ENCODE results near the gene C1QTNF3.

DNA sequence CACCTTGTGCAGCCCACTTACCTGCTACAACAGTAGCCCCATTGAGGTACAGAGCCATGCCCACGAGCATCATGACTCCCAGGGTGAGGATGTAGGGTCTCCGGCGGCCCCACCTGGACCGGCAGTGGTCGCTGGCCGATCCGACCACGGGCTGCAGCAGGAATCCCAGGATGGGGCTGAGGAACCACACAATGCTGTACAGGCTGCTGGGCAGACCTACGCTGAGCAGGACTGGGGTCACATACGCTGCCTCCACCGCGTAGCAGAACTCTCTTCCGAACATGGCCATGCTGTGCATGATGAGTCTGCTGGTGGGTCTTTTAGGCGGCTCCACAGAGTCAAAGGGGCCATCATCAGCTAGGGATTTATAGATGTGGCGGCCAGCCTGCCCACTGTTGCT lies 58.8 kb downstream of the C1QTNF3 start:
- TF ChIP-seq JUN (IDR thresholded peaks at IDR 0.05; ENCODE audit: borderline replicate concordance, insufficient read depth, insufficient read length, low read depth) (no peak), FOS (IDR thresholded peaks at IDR 0.05; ENCODE audit: borderline replicate concordance, insufficient read depth, low read length) (no peak), POLR2A (IDR thresholded peaks at IDR 0.05; ENCODE audit: low read depth, low read length) (no peak), POLR2AphosphoS5 (IDR thresholded peaks at IDR 0.05; ENCODE audit: insufficient read depth, low read depth, low read length) (no peak), EZH2 (IDR thresholded peaks at IDR 0.05; ENCODE audit: borderline replicate concordance, low read depth, low read length, severe bottlenecking) (no peak), MYC (IDR thresholded peaks at IDR 0.05; ENCODE audit: low read depth, low read length) (no peak)
- TF ChIP-seq, protein P1, sequence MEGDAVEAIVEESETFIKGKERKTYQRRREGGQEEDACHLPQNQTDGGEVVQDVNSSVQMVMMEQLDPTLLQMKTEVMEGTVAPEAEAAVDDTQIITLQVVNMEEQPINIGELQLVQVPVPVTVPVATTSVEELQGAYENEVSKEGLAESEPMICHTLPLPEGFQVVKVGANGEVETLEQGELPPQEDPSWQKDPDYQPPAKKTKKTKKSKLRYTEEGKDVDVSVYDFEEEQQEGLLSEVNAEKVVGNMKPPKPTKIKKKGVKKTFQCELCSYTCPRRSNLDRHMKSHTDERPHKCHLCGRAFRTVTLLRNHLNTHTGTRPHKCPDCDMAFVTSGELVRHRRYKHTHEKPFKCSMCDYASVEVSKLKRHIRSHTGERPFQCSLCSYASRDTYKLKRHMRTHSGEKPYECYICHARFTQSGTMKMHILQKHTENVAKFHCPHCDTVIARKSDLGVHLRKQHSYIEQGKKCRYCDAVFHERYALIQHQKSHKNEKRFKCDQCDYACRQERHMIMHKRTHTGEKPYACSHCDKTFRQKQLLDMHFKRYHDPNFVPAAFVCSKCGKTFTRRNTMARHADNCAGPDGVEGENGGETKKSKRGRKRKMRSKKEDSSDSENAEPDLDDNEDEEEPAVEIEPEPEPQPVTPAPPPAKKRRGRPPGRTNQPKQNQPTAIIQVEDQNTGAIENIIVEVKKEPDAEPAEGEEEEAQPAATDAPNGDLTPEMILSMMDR (IDR thresholded peaks at IDR 0.05; ENCODE audit: extremely low read depth in 1 of 2, insufficient read depth in 1 of 2, low read depth in 1 of 2, low read length in 2 of 2): no peak
- TF ChIP-seq, protein P2, sequence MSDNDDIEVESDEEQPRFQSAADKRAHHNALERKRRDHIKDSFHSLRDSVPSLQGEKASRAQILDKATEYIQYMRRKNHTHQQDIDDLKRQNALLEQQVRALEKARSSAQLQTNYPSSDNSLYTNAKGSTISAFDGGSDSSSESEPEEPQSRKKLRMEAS (IDR thresholded peaks at IDR 0.05; ENCODE audit: insufficient read depth, insufficient read length): no peak
